HepG2 (cell line): ENCODE results near the gene YWHAB. TPM values are rescaled to one million over a fixed set of nuclear protein-coding genes. Genes with fewer than 3 reads are reported as not detected.
A peak's percentile ranks its signal among the peaks of the same experiment; 100 is the strongest.

Experiments
- ATAC-seq: fragments of 200-7000 bp; cut with Tn5 transposase; 3 replicates; pipeline ENCODE4 v1.9.1; 2020; ENCODE audit warnings: mild to moderate bottlenecking, moderate library complexity
- BruUV-seq: library from RNA; stranded (reverse); fragments of 400-500 nt; replicated peaks from 2 replicates; lab custom pipeline; 2021; lab: Mats Ljungman, UMichigan
- CTCF ChIA-PET: fragments of 300-600 bp; formaldehyde crosslinking; extraction: SDS; loops from one replicate; lab custom pipeline; 2021; ENCODE audit warnings: low total read pairs, inconsistent platforms, low intra/inter-chr PET ratio; lab: Yijun Ruan, JAX
- POLR2A ChIA-PET: fragments of 350-600 bp; sonication (Branson Sonifier 250); formaldehyde crosslinking; loops from one replicate; lab custom pipeline; 2020; ENCODE audit warnings: antibody characterized with exemption, inconsistent platforms; lab: Yijun Ruan, JAX
- DNase-seq: peaks from one replicate; pipeline ENCODE4 v3.0.0-alpha.2; 2015; ENCODE audit warnings: low spot score
- FAIRE-seq: peaks from 3 replicates; lab custom pipeline; 2011; peaks lifted over from hg19 to GRCh38; lab: Jason Lieb, UNC
- H2AFZ ChIP-seq: one replicate; pipeline ENCODE4 v1.6.1; 2011; ENCODE audit warnings: low read length, inconsistent platforms
- H3K27ac ChIP-seq: fragments of 300-600 bp; 3 replicates; pipeline ENCODE4 v1.8.0; 2011; ENCODE audit warnings: mixed run types, mild to moderate bottlenecking, mixed read lengths, low read length, inconsistent platforms; ENCODE audit not compliant: insufficient read depth; ENCODE audit errors: extremely low read length
- H3K27me3 ChIP-seq, 2 experiments: fragments of 200-600 bp in 1 of 2; 2 replicates in 1 of 2; 3 replicates in 1 of 2; pipeline versions ENCODE4 v1.6.0 to v1.8.0; 2011; ENCODE audit warnings: low read length in 2 of 2, mild to moderate bottlenecking in 2 of 2, moderate library complexity in 2 of 2, inconsistent platforms in 1 of 2; ENCODE audit not compliant: insufficient read depth in 2 of 2, control insufficient read depth in 1 of 2
- H3K36me3 ChIP-seq, 2 experiments: fragments of 200-600 bp in 1 of 2; replicated peaks in 1 of 2; 2 replicates in 1 of 2; 3 replicates in 1 of 2; pipeline versions ENCODE4 v1.5.1 to v1.8.0; 2011; ENCODE audit warnings: low read length in 2 of 2, inconsistent platforms in 1 of 2; ENCODE audit not compliant: insufficient read depth in 2 of 2, control insufficient read depth in 1 of 2
- H3K4me1 ChIP-seq: 2 replicates; pipeline ENCODE4 v1.5.1; 2012; ENCODE audit warnings: low read length, inconsistent platforms; ENCODE audit not compliant: insufficient read depth
- H3K4me2 ChIP-seq: 2 replicates; pipeline ENCODE4 v1.6.0; 2011; ENCODE audit warnings: low read depth, low read length, inconsistent platforms
- H3K4me3 ChIP-seq, 3 experiments: fragments of 200-600 bp in 1 of 3; sonication (generic), shearing (Covaris generic) in 1 of 3; replicated peaks in 1 of 3; 2 replicates each; pipeline ENCODE4 v1.5.1; 2011 to 2016; ENCODE audit warnings: low read length in 3 of 3, inconsistent platforms in 2 of 3, low read depth in 2 of 3, mild to moderate bottlenecking in 2 of 3, control low read depth in 1 of 3, mixed read lengths in 1 of 3; ENCODE audit not compliant: insufficient read depth in 1 of 3
- H3K79me2 ChIP-seq: one replicate; pipeline ENCODE4 v1.6.1; 2011; ENCODE audit warnings: low read length, inconsistent platforms; ENCODE audit not compliant: insufficient read depth
- H3K9ac ChIP-seq: 2 replicates; pipeline ENCODE4 v1.6.0; 2011; ENCODE audit warnings: mild to moderate bottlenecking, low read depth, low read length, inconsistent platforms; ENCODE audit not compliant: insufficient read depth
- H3K9me3 ChIP-seq: 2 replicates; pipeline ENCODE4 v1.5.1; 2012; ENCODE audit warnings: mild to moderate bottlenecking, low read length
- H4K20me1 ChIP-seq: 2 replicates; pipeline ENCODE4 v1.6.0; 2011; ENCODE audit warnings: inconsistent platforms, mild to moderate bottlenecking, low read length, moderate library complexity; ENCODE audit not compliant: insufficient read depth
- CENPX ChIP-seq: sonication (generic); formaldehyde crosslinking; IDR thresholded peaks from 2 replicates; pipeline ENCODE4 v1.9.0; 2021; ENCODE audit warnings: mild to moderate bottlenecking, missing genetic modification reagents, moderate library complexity
- EEA1 ChIP-seq: sonication (generic); formaldehyde crosslinking; IDR thresholded peaks from 2 replicates; pipeline ENCODE4 v1.5.1; 2020; ENCODE audit warnings: mild to moderate bottlenecking, missing genetic modification reagents, borderline replicate concordance
- GFI1 ChIP-seq: sonication (generic); formaldehyde crosslinking; IDR thresholded peaks from 2 replicates; pipeline ENCODE4 v1.5.0; 2020; ENCODE audit warnings: missing genetic modification reagents, mild to moderate bottlenecking, borderline replicate concordance
- NFIB ChIP-seq: sonication (generic); formaldehyde crosslinking; IDR thresholded peaks from 2 replicates; pipeline ENCODE4 v1.9.0; 2021; ENCODE audit warnings: missing genetic modification reagents, mild to moderate bottlenecking, borderline replicate concordance
- RARG ChIP-seq: sonication (generic); formaldehyde crosslinking; IDR thresholded peaks from 2 replicates; pipeline ENCODE4 v1.4.0; 2020; ENCODE audit warnings: low read depth, mild to moderate bottlenecking, missing genetic modification reagents
- SNAI1 ChIP-seq: sonication (generic); formaldehyde crosslinking; IDR thresholded peaks from 2 replicates; pipeline ENCODE4 v1.5.0; 2020; ENCODE audit warnings: mild to moderate bottlenecking, missing genetic modification reagents, borderline replicate concordance
- SP1 ChIP-seq, 2 experiments: fragments of 450-650 bp in 1 of 2; sonication (generic) in 1 of 2; formaldehyde crosslinking in 1 of 2; IDR thresholded peaks; 2 replicates each; pipeline versions ENCODE4 v1.4.0 to v1.6.1; 2016 to 2020; ENCODE audit warnings: missing genetic modification reagents in 1 of 2
- SSRP1 ChIP-seq: IDR thresholded peaks from 2 replicates; pipeline ENCODE4 v1.6.1; 2016; ENCODE audit warnings: control low read depth
- YY1 ChIP-seq: IDR thresholded peaks from 2 replicates; pipeline ENCODE4 v1.6.1; 2011; ENCODE audit warnings: low read length, low read depth, moderate library complexity, mild to moderate bottlenecking; ENCODE audit not compliant: insufficient read depth, insufficient replicate concordance
- ZNF124 ChIP-seq: sonication (generic); formaldehyde crosslinking; IDR thresholded peaks from 2 replicates; pipeline ENCODE4 v1.4.0; 2020; ENCODE audit warnings: missing genetic modification reagents
- ZNF441 ChIP-seq: sonication (generic); formaldehyde crosslinking; IDR thresholded peaks from 2 replicates; pipeline ENCODE4 v1.7.0; 2021; ENCODE audit warnings: missing genetic modification reagents, borderline replicate concordance
- ZNF446 ChIP-seq: sonication (generic); formaldehyde crosslinking; IDR thresholded peaks from 2 replicates; pipeline ENCODE4 v1.5.0; 2020; ENCODE audit warnings: mild to moderate bottlenecking, missing genetic modification reagents
- ZNF713 ChIP-seq: sonication (generic); formaldehyde crosslinking; IDR thresholded peaks from 2 replicates; pipeline ENCODE4 v1.4.0; 2020; ENCODE audit warnings: mild to moderate bottlenecking, missing genetic modification reagents
- ZNF747 ChIP-seq: sonication (generic); formaldehyde crosslinking; IDR thresholded peaks from 2 replicates; pipeline ENCODE4 v1.8.1; 2023; ENCODE audit warnings: missing genetic modification reagents, mild to moderate bottlenecking, borderline replicate concordance
- WGBS: methylation state at CpG from one replicate; pipeline ENCODE4 v1.1.6; 2017; ENCODE audit warnings: low lambda C conversion rate; 5-methylcytosine and 5-hydroxymethylcytosine counted together
- in situ Hi-C: cut with HindIII; loops from 2 replicates; pipeline ENCODE4 v1.10.0; 2017; ENCODE audit warnings: low pct_unique_long_range_greater_than_20kb; ENCODE audit not compliant: extremely low pct_ligation_motif_present
- intact Hi-C: fragments of 100-400 bp; cut with micrococcal nuclease; formaldehyde crosslinking; loops from one replicate; pipeline ENCODE4 v1.10.0; 2022; ENCODE audit not compliant: unreplicated experiment
- polyA plus RNA-seq, 8 experiments: library from polyadenylated mRNA; depleted of rRNA in 3 of 8; stranded (reverse) in 7 of 8; unstranded in 1 of 8; fragments of >200 nt; fragmentation: Illumina TruSeq in 4 of 8; extraction: Trizol in 4 of 8; gene quantifications; 2 replicates each; pipeline versions ENCODE4 v1.2.1 to v1.2.3, GENCODE V29; 2011 to 2016; ENCODE audit warnings: low read depth in 4 of 8, missing spikeins in 1 of 8, mixed read lengths in 1 of 8; ENCODE audit not compliant: insufficient read depth in 1 of 8
- total RNA-seq, 5 experiments: library from RNA; depleted of rRNA; stranded (reverse); fragments of >200 nt; fragmentation: Illumina TruSeq; extraction: Trizol; gene quantifications; 2 replicates each; pipeline ENCODE4 v1.2.3, GENCODE V29; 2016; ENCODE audit warnings: low read depth in 1 of 5
- TF ChIP-seq, protein P1 (sequence below), 2 experiments: IDR thresholded peaks; 2 replicates each; pipeline ENCODE4 v1.6.1; 2011 to 2012; ENCODE audit warnings: low read length in 2 of 2, borderline replicate concordance in 1 of 2, low read depth in 1 of 2, mild to moderate bottlenecking in 1 of 2, moderate library complexity in 1 of 2
- TF ChIP-seq, protein P2 (sequence below): sonication (generic); formaldehyde crosslinking; IDR thresholded peaks from 2 replicates; pipeline ENCODE4 v1.4.0; 2020; ENCODE audit warnings: mild to moderate bottlenecking, low read depth, missing genetic modification reagents
- TF ChIP-seq, protein P3 (sequence below), 2 experiments: fragments of 450-650 bp in 1 of 2; sonication (generic) in 1 of 2; formaldehyde crosslinking; IDR thresholded peaks; 2 replicates each; pipeline versions ENCODE4 v1.5.0 to v1.8.0; 2020 to 2022; ENCODE audit warnings: mild to moderate bottlenecking in 1 of 2, missing genetic modification reagents in 1 of 2

The YWHAB gene
- total and polyA plus RNA-seq, 2 of the 13 experiments (the other 11 are each of a cell fraction or from before 2014, with no cell fraction given): 77.2 to 121 TPM

DNA sequence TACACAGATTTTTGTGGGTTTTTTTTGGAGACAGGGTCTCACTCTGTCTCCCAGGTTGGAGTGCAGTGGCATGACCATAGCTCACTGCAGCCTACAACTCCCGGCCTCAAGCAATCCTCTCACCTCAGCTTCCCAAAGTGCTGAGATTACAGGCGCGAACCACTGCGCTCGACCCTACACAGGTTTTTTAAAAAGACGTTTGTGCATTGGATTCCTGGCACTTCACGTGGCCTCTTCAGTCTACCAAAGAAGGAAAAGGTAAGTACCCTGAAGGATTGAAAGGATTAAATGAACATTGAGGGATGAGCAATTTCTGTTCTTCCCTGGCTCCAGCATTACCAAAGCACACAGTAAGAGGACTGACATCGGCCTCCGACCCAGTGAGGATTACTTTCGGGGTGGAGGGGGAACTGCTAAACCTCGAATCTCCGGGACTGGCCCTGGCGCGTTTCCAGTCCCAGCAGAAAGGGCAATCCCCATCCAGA lies 556 bp upstream of the YWHAB start:
- peak overlapping the region; percentile 52 for H3K27ac ChIP-seq
- peak overlapping the region; percentile 99 for H3K9ac ChIP-seq
- in situ Hi-C loops: no loop called here
- FAIRE-seq: no peak
- H3K79me2 ChIP-seq: peaks cover 46% of the 10 kb centered on the region
- peak overlapping the region; percentile 95 for H2AFZ ChIP-seq
- no peak for DNase-seq
- ChIA-PET POLR2A (interaction anchor here (0.7 to 3.3 kb wide), 14 partner anchors 11 to 1428 kb away, joined by 3 to 42 read pairs (median 4); partner anchors contain the start of genes PABPC1L, SRSF6, STK4 and TOMM34), CTCF (no interaction called here)
- H3K4me3 ChIP-seq: peak overlapping the region; percentile 88 to 97 (median 92)
- peaks cover 41% of the 10 kb centered on the region for H4K20me1 ChIP-seq
- H3K9me3 ChIP-seq: no peaks in the 10 kb centered on the region
- ATAC-seq: peak; percentile 19
- H3K4me1 ChIP-seq: peaks cover 58% of the 10 kb centered on the region
- BruUV-seq: TSS peak; percentile 86
- peaks cover 0 to 5% of the 10 kb centered on the region in 2 experiments; a peak in 1 of 5 replicates for H3K36me3 ChIP-seq
- H3K4me2 ChIP-seq: peak overlapping the region; percentile 98
- H3K27me3 ChIP-seq: no peaks in the 10 kb centered on the region; a peak in 1 of 5 replicates
- WGBS: 1% methylated on average over 14 of the region's 14 CpGs
- intact Hi-C loops: loop anchor here (2.0 to 10.0 kb wide), 2 partner anchors 82 to 670 kb away; partner anchors contain the start of genes OSER1 and STK4
- TF ChIP-seq RARG (CRISPR knock-in tag): 0 out of 2 replicates have a peak, but pooled peaks have one; percentile 11
- TF ChIP-seq, protein P1, sequence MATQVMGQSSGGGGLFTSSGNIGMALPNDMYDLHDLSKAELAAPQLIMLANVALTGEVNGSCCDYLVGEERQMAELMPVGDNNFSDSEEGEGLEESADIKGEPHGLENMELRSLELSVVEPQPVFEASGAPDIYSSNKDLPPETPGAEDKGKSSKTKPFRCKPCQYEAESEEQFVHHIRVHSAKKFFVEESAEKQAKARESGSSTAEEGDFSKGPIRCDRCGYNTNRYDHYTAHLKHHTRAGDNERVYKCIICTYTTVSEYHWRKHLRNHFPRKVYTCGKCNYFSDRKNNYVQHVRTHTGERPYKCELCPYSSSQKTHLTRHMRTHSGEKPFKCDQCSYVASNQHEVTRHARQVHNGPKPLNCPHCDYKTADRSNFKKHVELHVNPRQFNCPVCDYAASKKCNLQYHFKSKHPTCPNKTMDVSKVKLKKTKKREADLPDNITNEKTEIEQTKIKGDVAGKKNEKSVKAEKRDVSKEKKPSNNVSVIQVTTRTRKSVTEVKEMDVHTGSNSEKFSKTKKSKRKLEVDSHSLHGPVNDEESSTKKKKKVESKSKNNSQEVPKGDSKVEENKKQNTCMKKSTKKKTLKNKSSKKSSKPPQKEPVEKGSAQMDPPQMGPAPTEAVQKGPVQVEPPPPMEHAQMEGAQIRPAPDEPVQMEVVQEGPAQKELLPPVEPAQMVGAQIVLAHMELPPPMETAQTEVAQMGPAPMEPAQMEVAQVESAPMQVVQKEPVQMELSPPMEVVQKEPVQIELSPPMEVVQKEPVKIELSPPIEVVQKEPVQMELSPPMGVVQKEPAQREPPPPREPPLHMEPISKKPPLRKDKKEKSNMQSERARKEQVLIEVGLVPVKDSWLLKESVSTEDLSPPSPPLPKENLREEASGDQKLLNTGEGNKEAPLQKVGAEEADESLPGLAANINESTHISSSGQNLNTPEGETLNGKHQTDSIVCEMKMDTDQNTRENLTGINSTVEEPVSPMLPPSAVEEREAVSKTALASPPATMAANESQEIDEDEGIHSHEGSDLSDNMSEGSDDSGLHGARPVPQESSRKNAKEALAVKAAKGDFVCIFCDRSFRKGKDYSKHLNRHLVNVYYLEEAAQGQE (IDR thresholded peaks at IDR 0.05; ENCODE audit: borderline replicate concordance in 1 of 2, low read depth in 1 of 2, low read length in 2 of 2): 0 out of 4 replicates have a peak, but pooled peaks of 1 of the 2 experiments have one; percentile 25
- no peak for TF ChIP-seq ZNF747 (CRISPR knock-in tag)
- no peak for TF ChIP-seq NFIB
- TF ChIP-seq, protein P2, sequence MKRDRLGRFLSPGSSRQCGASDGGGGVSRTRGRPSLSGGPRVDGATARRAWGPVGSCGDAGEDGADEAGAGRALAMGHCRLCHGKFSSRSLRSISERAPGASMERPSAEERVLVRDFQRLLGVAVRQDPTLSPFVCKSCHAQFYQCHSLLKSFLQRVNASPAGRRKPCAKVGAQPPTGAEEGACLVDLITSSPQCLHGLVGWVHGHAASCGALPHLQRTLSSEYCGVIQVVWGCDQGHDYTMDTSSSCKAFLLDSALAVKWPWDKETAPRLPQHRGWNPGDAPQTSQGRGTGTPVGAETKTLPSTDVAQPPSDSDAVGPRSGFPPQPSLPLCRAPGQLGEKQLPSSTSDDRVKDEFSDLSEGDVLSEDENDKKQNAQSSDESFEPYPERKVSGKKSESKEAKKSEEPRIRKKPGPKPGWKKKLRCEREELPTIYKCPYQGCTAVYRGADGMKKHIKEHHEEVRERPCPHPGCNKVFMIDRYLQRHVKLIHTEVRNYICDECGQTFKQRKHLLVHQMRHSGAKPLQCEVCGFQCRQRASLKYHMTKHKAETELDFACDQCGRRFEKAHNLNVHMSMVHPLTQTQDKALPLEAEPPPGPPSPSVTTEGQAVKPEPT (CRISPR knock-in tag): no peak
- 0 out of 2 replicates have a peak, but pooled peaks have one; percentile 27 for TF ChIP-seq SNAI1 (CRISPR knock-in tag)
- TF ChIP-seq ZNF446 (CRISPR knock-in tag): 0 out of 2 replicates have a peak, but pooled peaks have one; percentile 57
- no peak for TF ChIP-seq SP1 (IDR thresholded peaks at IDR 0.05)
- TF ChIP-seq SP1 (CRISPR knock-in tag; IDR thresholded peaks at IDR 0.05): no peak
- TF ChIP-seq ZNF441: 0 out of 2 replicates have a peak, but pooled peaks have one; percentile 21
- 0 out of 2 replicates have a peak, but pooled peaks have one; percentile 40 for TF ChIP-seq EEA1 (CRISPR knock-in tag)
- no peak for TF ChIP-seq CENPX (CRISPR knock-in tag)
- no peak for TF ChIP-seq YY1
- TF ChIP-seq, protein P3, sequence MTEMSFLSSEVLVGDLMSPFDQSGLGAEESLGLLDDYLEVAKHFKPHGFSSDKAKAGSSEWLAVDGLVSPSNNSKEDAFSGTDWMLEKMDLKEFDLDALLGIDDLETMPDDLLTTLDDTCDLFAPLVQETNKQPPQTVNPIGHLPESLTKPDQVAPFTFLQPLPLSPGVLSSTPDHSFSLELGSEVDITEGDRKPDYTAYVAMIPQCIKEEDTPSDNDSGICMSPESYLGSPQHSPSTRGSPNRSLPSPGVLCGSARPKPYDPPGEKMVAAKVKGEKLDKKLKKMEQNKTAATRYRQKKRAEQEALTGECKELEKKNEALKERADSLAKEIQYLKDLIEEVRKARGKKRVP (CRISPR knock-in tag; IDR thresholded peaks at IDR 0.05): no peak
- 0 out of 2 replicates have a peak, but pooled peaks have one; percentile 16 for TF ChIP-seq ZNF124 (CRISPR knock-in tag)
- 0 out of 2 replicates have a peak, but pooled peaks have one; percentile 12 for TF ChIP-seq GFI1 (CRISPR knock-in tag)
- TF ChIP-seq ZNF713 (CRISPR knock-in tag): no peak
- TF ChIP-seq SSRP1 (CRISPR knock-in tag): 0 out of 2 replicates have a peak, but pooled peaks have one; percentile 59
